ENCODE data around the gene TTC23.
"Not testable (repeated sequence)": the region's sequence is repeated elsewhere in the genome, so short reads cannot be mapped to it uniquely, and the experiment has no call there.

Gene TTC23

GRCh38 chr15:99192181-99192580, 57.2 kb downstream of the TTC23 start:
- H3K27me3 Mint-ChIP-seq, H3K9me3 Mint-ChIP-seq, ATAC-seq, H3K4me3 Mint-ChIP-seq, DNase-seq, H3K4me1 Mint-ChIP-seq, H3K27ac Mint-ChIP-seq: not testable (repeated sequence)
- peaks cover 11% of the 10 kb centered on the region for H3K36me3 Mint-ChIP-seq (ENCODE audit: low read depth)

- ATAC-seq (no peak), DNase-seq (no peak)
- peaks cover 8% of the 10 kb centered on the region for H3K36me3 Mint-ChIP-seq (ENCODE audit: low read depth)
- H3K9me3 Mint-ChIP-seq = peaks cover 7% of the 10 kb centered on the region
- no peak overlapping the region for H3K4me3 Mint-ChIP-seq
- H3K4me1 Mint-ChIP-seq = no peaks in the 10 kb centered on the region
- no peak overlapping the region for H3K27ac Mint-ChIP-seq
- no peaks in the 10 kb centered on the region for H3K27me3 Mint-ChIP-seq
These were observed 61.4 kb downstream of the TTC23 start for GRCh38 chr15:99187936-99188335.

GRCh38 chr15:99185414-99186130, 63.8 kb downstream of the TTC23 start:
- H3K4me1 Mint-ChIP-seq = no peaks in the 10 kb centered on the region
- H3K9me3 Mint-ChIP-seq = no peaks in the 10 kb centered on the region
- ATAC-seq (no peak), DNase-seq (no peak)
- H3K4me3 Mint-ChIP-seq = no peak overlapping the region
- H3K36me3 Mint-ChIP-seq (ENCODE audit: low read depth) = peaks cover 2% of the 10 kb centered on the region
- H3K27ac Mint-ChIP-seq = no peak overlapping the region
- no peaks in the 10 kb centered on the region for H3K27me3 Mint-ChIP-seq

GRCh38 chr15:99182791-99183190, 66.6 kb downstream of the TTC23 start:
- Mint-ChIP-seq H3K27me3 (no peaks in the 10 kb centered on the region), H3K9me3 (no peaks in the 10 kb centered on the region), H3K4me3 (no peak overlapping the region), H3K27ac (no peak overlapping the region), H3K4me1 (no peaks in the 10 kb centered on the region), H3K36me3 (ENCODE audit: low read depth) (peaks cover 2% of the 10 kb centered on the region)
- ATAC-seq = no peak
- no peak for DNase-seq

- ATAC-seq = no peak
- no peaks in the 10 kb centered on the region for H3K4me1 Mint-ChIP-seq
- H3K27me3 Mint-ChIP-seq = no peaks in the 10 kb centered on the region
- no peaks in the 10 kb centered on the region for H3K9me3 Mint-ChIP-seq
- DNase-seq = no peak
- peaks cover 2% of the 10 kb centered on the region for H3K36me3 Mint-ChIP-seq (ENCODE audit: low read depth)
- H3K27ac Mint-ChIP-seq = no peak overlapping the region
- H3K4me3 Mint-ChIP-seq = no peak overlapping the region
These were observed 67.8 kb downstream of the TTC23 start for GRCh38 chr15:99181545-99181971.

- H3K36me3 Mint-ChIP-seq (ENCODE audit: low read depth) = peaks cover 2% of the 10 kb centered on the region
- H3K4me1 Mint-ChIP-seq = no peaks in the 10 kb centered on the region
- ATAC-seq (no peak), DNase-seq (no peak)
- no peaks in the 10 kb centered on the region for H3K27me3 Mint-ChIP-seq
- H3K4me3 Mint-ChIP-seq = no peak overlapping the region
- no peaks in the 10 kb centered on the region for H3K9me3 Mint-ChIP-seq
- H3K27ac Mint-ChIP-seq = no peak overlapping the region
These were observed 68.4 kb downstream of the TTC23 start for GRCh38 chr15:99180964-99181306.

GRCh38 chr15:99180086-99180963, 69.1 kb downstream of the TTC23 start:
- peaks cover 2% of the 10 kb centered on the region for H3K36me3 Mint-ChIP-seq (ENCODE audit: low read depth)

GRCh38 chr15:99177679-99178078, 71.7 kb downstream of the TTC23 start:
- Mint-ChIP-seq H3K9me3 (no peaks in the 10 kb centered on the region), H3K4me1 (no peaks in the 10 kb centered on the region), H3K27me3 (no peaks in the 10 kb centered on the region), H3K4me3 (no peak overlapping the region), H3K36me3 (ENCODE audit: low read depth) (no peaks in the 10 kb centered on the region), H3K27ac (no peak overlapping the region)
- DNase-seq = no peak
- no peak for ATAC-seq

More at GRCh38 chr15:99180086-99180963, 69.1 kb downstream of the TTC23 start:
- H3K4me3 Mint-ChIP-seq = no peak overlapping the region
- H3K9me3 Mint-ChIP-seq = no peaks in the 10 kb centered on the region
- no peaks in the 10 kb centered on the region for H3K27me3 Mint-ChIP-seq
- DNase-seq = no peak
- ATAC-seq = no peak
- no peak overlapping the region for H3K27ac Mint-ChIP-seq
- H3K4me1 Mint-ChIP-seq = no peaks in the 10 kb centered on the region

- DNase-seq (no peak), ATAC-seq (no peak)
- H3K36me3 Mint-ChIP-seq (ENCODE audit: low read depth) = no peaks in the 10 kb centered on the region
- no peaks in the 10 kb centered on the region for H3K27me3 Mint-ChIP-seq
- H3K4me3 Mint-ChIP-seq = no peak overlapping the region
- no peaks in the 10 kb centered on the region for H3K4me1 Mint-ChIP-seq
- H3K9me3 Mint-ChIP-seq = no peaks in the 10 kb centered on the region
- no peak overlapping the region for H3K27ac Mint-ChIP-seq
These were observed 72.6 kb downstream of the TTC23 start for GRCh38 chr15:99176757-99177156.

- H3K27ac Mint-ChIP-seq = no peak overlapping the region
- DNase-seq (no peak), ATAC-seq (no peak)
- no peaks in the 10 kb centered on the region for H3K9me3 Mint-ChIP-seq
- H3K4me3 Mint-ChIP-seq = no peak overlapping the region
- H3K4me1 Mint-ChIP-seq = no peaks in the 10 kb centered on the region
- no peaks in the 10 kb centered on the region for H3K36me3 Mint-ChIP-seq (ENCODE audit: low read depth)
- H3K27me3 Mint-ChIP-seq = no peaks in the 10 kb centered on the region
These were observed 74.6 kb downstream of the TTC23 start for GRCh38 chr15:99174567-99175395.

- Mint-ChIP-seq H3K4me3 (no peak overlapping the region), H3K27ac (no peak overlapping the region), H3K9me3 (no peaks in the 10 kb centered on the region), H3K4me1 (no peaks in the 10 kb centered on the region), H3K36me3 (ENCODE audit: low read depth) (no peaks in the 10 kb centered on the region), H3K27me3 (no peaks in the 10 kb centered on the region)
- ATAC-seq = no peak
- no peak for DNase-seq
These were observed 76.4 kb downstream of the TTC23 start for GRCh38 chr15:99172989-99173388.

- Mint-ChIP-seq H3K4me3 (no peak overlapping the region), H3K4me1 (peaks cover 2% of the 10 kb centered on the region), H3K36me3 (ENCODE audit: low read depth) (no peaks in the 10 kb centered on the region), H3K9me3 (no peaks in the 10 kb centered on the region), H3K27me3 (no peaks in the 10 kb centered on the region), H3K27ac (no peak overlapping the region)
- no peak for DNase-seq
- ATAC-seq = no peak
These were observed 77.2 kb downstream of the TTC23 start for GRCh38 chr15:99172171-99172570.

GRCh38 chr15:99170476-99171065, 78.8 kb downstream of the TTC23 start:
- ATAC-seq = no peak
- H3K4me3 Mint-ChIP-seq = no peak overlapping the region
- no peaks in the 10 kb centered on the region for H3K36me3 Mint-ChIP-seq (ENCODE audit: low read depth)
- DNase-seq = no peak
- peaks cover 2% of the 10 kb centered on the region for H3K4me1 Mint-ChIP-seq
- no peaks in the 10 kb centered on the region for H3K9me3 Mint-ChIP-seq
- H3K27me3 Mint-ChIP-seq = no peaks in the 10 kb centered on the region
- H3K27ac Mint-ChIP-seq = no peak overlapping the region

- Mint-ChIP-seq H3K4me3 (no peak overlapping the region), H3K9me3 (no peaks in the 10 kb centered on the region), H3K4me1 (peaks cover 2% of the 10 kb centered on the region), H3K27ac (no peak overlapping the region), H3K36me3 (ENCODE audit: low read depth) (no peaks in the 10 kb centered on the region), H3K27me3 (no peaks in the 10 kb centered on the region)
- DNase-seq (no peak), ATAC-seq (no peak)
These were observed 79.5 kb downstream of the TTC23 start for GRCh38 chr15:99169769-99170311.

Data from activated naive CD8-positive, alpha-beta T cell treated with anti-CD3 and anti-CD28 coated beads, Interleukin-2, amount 50 U/mL, for 24 hours (primary cell).